ENCODE measurements around the gene EMC8.

DNA sequence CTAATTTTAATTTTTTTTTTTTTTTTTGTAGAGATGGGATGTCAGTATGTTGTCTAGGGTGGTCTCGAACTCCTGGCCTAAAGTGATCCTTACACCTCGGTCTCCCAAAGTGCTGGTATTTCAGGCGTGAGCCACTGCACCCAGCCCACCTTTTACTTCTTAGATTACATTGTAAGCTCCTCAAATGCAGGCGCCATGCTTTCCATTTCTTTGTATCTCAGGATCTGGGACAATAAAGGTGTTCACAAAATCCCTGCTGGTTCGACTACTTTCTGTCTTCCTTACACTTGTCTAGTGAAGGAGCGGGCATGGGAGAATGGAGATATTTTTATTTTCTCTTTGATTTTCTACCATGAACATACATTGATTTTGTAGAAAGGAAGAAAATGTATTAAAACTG is 25.2 kb downstream of the EMC8 start:
- TF ChIP-seq CTCF (optimal IDR thresholded peaks at IDR 0.05 in 1 of 3, IDR thresholded peaks at IDR 0.05 in 1 of 3, conservative IDR thresholded peaks at IDR 0.05 in 1 of 3; ENCODE audit: extremely low read depth in 1 of 3, insufficient read depth in 2 of 3, low read length in 3 of 3) (no peak), EZH2 (IDR thresholded peaks at IDR 0.05; ENCODE audit: low read length) (no peak)
